ENCODE measurements around the gene C1orf174. TPM values are rescaled to one million over a fixed set of nuclear protein-coding genes. Genes with fewer than 3 reads are reported as not detected.

C1orf174 gene
- total and polyA plus RNA-seq, 2 experiments from 2014 or later: 20.7 to 23.6 TPM

- no peak for TF ChIP-seq CTCF (IDR thresholded peaks at IDR 0.05; ENCODE audit: poor library complexity)
- no peak for TF ChIP-seq EZH2 (IDR thresholded peaks at IDR 0.05; ENCODE audit: borderline replicate concordance)
- TF ChIP-seq EZH2phosphoT487 (IDR thresholded peaks at IDR 0.05; ENCODE audit: low read depth, severe bottlenecking, unreplicated experiment): no peak
- H3K4me3 ChIP-seq: no peak overlapping the region
- H4K20me1 ChIP-seq (ENCODE audit: insufficient read depth, poor library complexity, severe bottlenecking): no peaks in the 10 kb centered on the region
- no peak for DNase-seq (ENCODE audit: low spot score)
- H3K27ac ChIP-seq: no peak overlapping the region
- H2AFZ ChIP-seq: no peak overlapping the region
- H3K36me3 ChIP-seq (replicated peaks; ENCODE audit: insufficient read depth, low read depth): no peaks in the 10 kb centered on the region
- H3K4me1 ChIP-seq (ENCODE audit: insufficient read depth): no peaks in the 10 kb centered on the region
- H3K9me2 ChIP-seq (replicated peaks; ENCODE audit: insufficient read depth): no peaks in the 10 kb centered on the region
- no peaks in the 10 kb centered on the region for H3K79me2 ChIP-seq
- no peaks in the 10 kb centered on the region for H3K9me3 ChIP-seq (ENCODE audit: low read depth)
- no peaks in the 10 kb centered on the region for H3K27me3 ChIP-seq
- no peak overlapping the region for H3K4me2 ChIP-seq
- WGBS (ENCODE audit: low lambda C conversion rate, missing lambda C conversion rate): 80% methylated on average over 7 of the region's 7 CpGs
Measured at GRCh38 chr1:3909615-3910014, 9.5 kb upstream of the C1orf174 start.

GRCh38 chr1:3908886-3909517 is 8.9 kb upstream of the C1orf174 start:
- Histone ChIP-seq H3K4me3 (no peak overlapping the region), H3K79me2 (no peaks in the 10 kb centered on the region)

GRCh38 chr1:3907621-3908165 is 7.6 kb upstream of the C1orf174 start:
- H2AFZ ChIP-seq: no peak overlapping the region
- H3K79me2 ChIP-seq: no peaks in the 10 kb centered on the region
- no peaks in the 10 kb centered on the region for H3K9me3 ChIP-seq (ENCODE audit: low read depth)
- WGBS (ENCODE audit: low lambda C conversion rate, missing lambda C conversion rate): 87% methylated on average over 22 of the region's 22 CpGs
- no peak overlapping the region for H3K27ac ChIP-seq
- TF ChIP-seq CTCF (IDR thresholded peaks at IDR 0.05; ENCODE audit: poor library complexity) (no peak), EZH2phosphoT487 (IDR thresholded peaks at IDR 0.05; ENCODE audit: low read depth, severe bottlenecking, unreplicated experiment) (no peak), EZH2 (IDR thresholded peaks at IDR 0.05; ENCODE audit: borderline replicate concordance) (no peak)
- no peaks in the 10 kb centered on the region for H3K4me1 ChIP-seq (ENCODE audit: insufficient read depth)
- H3K27me3 ChIP-seq: no peaks in the 10 kb centered on the region
- no peaks in the 10 kb centered on the region for H3K9me2 ChIP-seq (replicated peaks; ENCODE audit: insufficient read depth)
- H3K4me2 ChIP-seq: no peak overlapping the region
- H3K4me3 ChIP-seq: no peak overlapping the region
- H4K20me1 ChIP-seq (ENCODE audit: insufficient read depth, poor library complexity, severe bottlenecking): no peaks in the 10 kb centered on the region
- no peak for DNase-seq (ENCODE audit: low spot score)
- H3K36me3 ChIP-seq (replicated peaks; ENCODE audit: insufficient read depth, low read depth): no peaks in the 10 kb centered on the region

More at GRCh38 chr1:3908886-3909517, 8.9 kb upstream of the C1orf174 start:
- H3K27me3 ChIP-seq: no peaks in the 10 kb centered on the region
- no peaks in the 10 kb centered on the region for H3K4me1 ChIP-seq (ENCODE audit: insufficient read depth)
- no peaks in the 10 kb centered on the region for H3K9me2 ChIP-seq (replicated peaks; ENCODE audit: insufficient read depth)
- no peaks in the 10 kb centered on the region for H3K9me3 ChIP-seq (ENCODE audit: low read depth)
- no peak for TF ChIP-seq CTCF (IDR thresholded peaks at IDR 0.05; ENCODE audit: poor library complexity)
- TF ChIP-seq EZH2 (IDR thresholded peaks at IDR 0.05; ENCODE audit: borderline replicate concordance): no peak
- no peak for TF ChIP-seq EZH2phosphoT487 (IDR thresholded peaks at IDR 0.05; ENCODE audit: low read depth, severe bottlenecking, unreplicated experiment)
- no peak overlapping the region for H2AFZ ChIP-seq
- 84% methylated on average over 17 of the region's 17 CpGs for WGBS (ENCODE audit: low lambda C conversion rate, missing lambda C conversion rate)
- H3K36me3 ChIP-seq (replicated peaks; ENCODE audit: insufficient read depth, low read depth): no peaks in the 10 kb centered on the region
- no peak overlapping the region for H3K27ac ChIP-seq
- no peaks in the 10 kb centered on the region for H4K20me1 ChIP-seq (ENCODE audit: insufficient read depth, poor library complexity, severe bottlenecking)
- DNase-seq (ENCODE audit: low spot score): no peak
- no peak overlapping the region for H3K4me2 ChIP-seq

Measured in hepatocyte (in vitro differentiated cells).